HG03066 (cell line): ENCODE data around the gene TTLL3.

ENCODE experiments used
- ATAC-seq: cut with Tn5 transposase; IDR thresholded peaks from one replicate; pipeline ENCODE4 v1.9.1; 2021; ENCODE audit warnings: low read depth; ENCODE audit not compliant: unreplicated experiment

Gene TTLL3

GRCh38 chr3:9803494-9803893 lies 6.6 kb upstream of the TTLL3 start:
- no peak for ATAC-seq

GRCh38 chr3:9804996-9805395 lies 5.1 kb upstream of the TTLL3 start:
- ATAC-seq = no peak

GRCh38 chr3:9806137-9806536 lies 3.9 kb upstream of the TTLL3 start:
- no peak for ATAC-seq

GRCh38 chr3:9806688-9807589 lies 3.1 kb upstream of the TTLL3 start:
- ATAC-seq = no peak

GRCh38 chr3:9807981-9808344 lies 2.1 kb upstream of the TTLL3 start:
- ATAC-seq = no peak

GRCh38 chr3:9808345-9809037 lies 1.6 kb upstream of the TTLL3 start:
- no peak for ATAC-seq

GRCh38 chr3:9809239-9809614 lies 835 bp upstream of the TTLL3 start:
- peak; percentile 15 for ATAC-seq

- no peak for ATAC-seq
These were observed 340 bp downstream of the TTLL3 start for GRCh38 chr3:9810433-9810770.

GRCh38 chr3:9810846-9811245 lies 784 bp downstream of the TTLL3 start:
- no peak for ATAC-seq

GRCh38 chr3:9812870-9813483 lies 2.9 kb downstream of the TTLL3 start:
- no peak for ATAC-seq

GRCh38 chr3:9815986-9816385 lies 5.9 kb downstream of the TTLL3 start:
- ATAC-seq = no peak

GRCh38 chr3:9817436-9817835 lies 7.4 kb downstream of the TTLL3 start:
- ATAC-seq = no peak

GRCh38 chr3:9818666-9819335 lies 8.7 kb downstream of the TTLL3 start:
- ATAC-seq = no peak

- no peak for ATAC-seq
These were observed 10.5 kb downstream of the TTLL3 start for GRCh38 chr3:9820543-9820942.

GRCh38 chr3:9820946-9821345 lies 10.9 kb downstream of the TTLL3 start:
- no peak for ATAC-seq

- no peak for ATAC-seq
These were observed 15.5 kb downstream of the TTLL3 start for GRCh38 chr3:9825451-9826040.

GRCh38 chr3:9826815-9827573 lies 16.9 kb downstream of the TTLL3 start:
- no peak for ATAC-seq

GRCh38 chr3:9828801-9829755 lies 19.0 kb downstream of the TTLL3 start:
- no peak for ATAC-seq

- ATAC-seq = no peak
These were observed 21.2 kb downstream of the TTLL3 start for GRCh38 chr3:9831253-9831652.
